LNCaP clone FGC (cell line): ENCODE data around the gene P3H2.

Experiments used
- DNase-seq: peaks from one replicate; pipeline ENCODE4 v3.0.0-alpha.2; 2011; ENCODE audit warnings: low read depth
- H3K4me3 ChIP-seq: 2 replicates; pipeline ENCODE4 v1.5.1; 2011; ENCODE audit warnings: mild to moderate bottlenecking, low read depth, low read length, control low read depth
- CTCF ChIP-seq: IDR thresholded peaks from 2 replicates; pipeline ENCODE4 v1.5.1; 2012; ENCODE audit warnings: mild to moderate bottlenecking; ENCODE audit not compliant: control insufficient read depth, insufficient read depth; ENCODE audit errors: extremely low read depth

P3H2 gene

GRCh38 chr3:189949580-189949979 lies 171.1 kb downstream of the P3H2 start:
- H3K4me3 ChIP-seq, result no peak overlapping the region
- no peak for DNase-seq
- no peak for TF ChIP-seq CTCF

- no peak for DNase-seq
- no peak for TF ChIP-seq CTCF
- no peak overlapping the region for H3K4me3 ChIP-seq
These were observed 172.0 kb downstream of the P3H2 start for GRCh38 chr3:189948724-189949045.

- peak; percentile 70 for TF ChIP-seq CTCF
- DNase-seq, result no peak
- no peak overlapping the region for H3K4me3 ChIP-seq
These were observed 172.6 kb downstream of the P3H2 start for GRCh38 chr3:189947948-189948723.

- H3K4me3 ChIP-seq, result no peak overlapping the region
- TF ChIP-seq CTCF, result no peak
- no peak for DNase-seq
These were observed 173.6 kb downstream of the P3H2 start for GRCh38 chr3:189947068-189947467.

GRCh38 chr3:189945935-189946709 lies 174.6 kb downstream of the P3H2 start:
- DNase-seq, result no peak
- no peak for TF ChIP-seq CTCF
- H3K4me3 ChIP-seq, result no peak overlapping the region

- H3K4me3 ChIP-seq, result no peak overlapping the region
- no peak for TF ChIP-seq CTCF
- DNase-seq, result peak; percentile 93
These were observed 176.2 kb downstream of the P3H2 start for GRCh38 chr3:189944285-189945145.
